Natural killer cell (primary cell): ENCODE measurements around the gene PROX2. TPM values are rescaled to one million over a fixed set of nuclear protein-coding genes. Genes with fewer than 3 reads are reported as not detected.

Source experiments
- ATAC-seq, 3 donors: fragments of 150-1000 bp in 2 of 3; fragments of 200-7000 bp in 1 of 3; cut with Tn5 transposase; 1 replicate in 1 of 3; 2 replicates in 2 of 3; pipeline ENCODE4 v1.10.0; 2021; ENCODE audit warnings: mild to moderate bottlenecking in 2 of 3, moderate library complexity in 2 of 3
- DNase-seq, 2 donors: peaks; one replicate each; pipeline versions ENCODE4 v3.0.0 to v3.0.0-alpha.2; 2013 to 2021; ENCODE audit warnings: mixed read lengths in 1 of 2
- H3K27ac ChIP-seq: one replicate; pipeline ENCODE4 v1.5.1; 2013; ENCODE audit warnings: mild to moderate bottlenecking, low read length
- H3K27me3 ChIP-seq: one replicate; pipeline ENCODE4 v1.6.1; 2013; ENCODE audit warnings: low read length; ENCODE audit not compliant: control insufficient read depth, insufficient read depth
- H3K36me3 ChIP-seq: one replicate; pipeline ENCODE4 v1.6.1; 2013; ENCODE audit warnings: low read length; ENCODE audit not compliant: control insufficient read depth, insufficient read depth
- H3K4me1 ChIP-seq: one replicate; pipeline ENCODE4 v1.6.1; 2013; ENCODE audit warnings: low read length; ENCODE audit not compliant: control insufficient read depth, insufficient read depth
- H3K4me3 ChIP-seq: one replicate; pipeline ENCODE4 v1.5.1; 2013; ENCODE audit warnings: low read length
- H3K9me3 ChIP-seq: one replicate; pipeline ENCODE4 v1.6.1; 2013; ENCODE audit warnings: low read length; ENCODE audit not compliant: control insufficient read depth, insufficient read depth
- H3K27ac Mint-ChIP-seq, 2 donors: one replicate each; pipeline ENCODE4 v1.8.0; 2022; ENCODE audit warnings: mild to moderate bottlenecking in 2 of 2, mixed read lengths in 2 of 2, moderate library complexity in 1 of 2
- H3K27me3 Mint-ChIP-seq, 2 donors: one replicate each; pipeline ENCODE4 v1.8.0; 2022; ENCODE audit warnings: low read depth in 2 of 2, mixed read lengths in 2 of 2
- H3K36me3 Mint-ChIP-seq: one replicate; pipeline ENCODE4 v1.8.0; 2022; ENCODE audit warnings: mixed read lengths
- H3K4me1 Mint-ChIP-seq, 2 donors: one replicate each; pipeline ENCODE4 v1.8.0; 2022; ENCODE audit warnings: mixed read lengths in 2 of 2
- H3K4me3 Mint-ChIP-seq: one replicate; pipeline ENCODE4 v1.8.0; 2022; ENCODE audit warnings: mild to moderate bottlenecking, moderate library complexity, mixed read lengths
- H3K9me3 Mint-ChIP-seq, 2 donors: one replicate each; pipeline ENCODE4 v1.8.0; 2022; ENCODE audit warnings: mixed read lengths in 2 of 2
- CTCF ChIP-seq: fragments of 200-600 bp; IDR thresholded peaks from one replicate; pipeline ENCODE4 v1.8.0; 2022; ENCODE audit warnings: antibody characterized with exemption
- WGBS: methylation state at CpG from one replicate; pipeline ENCODE4 v1.1.7; 2013; ENCODE audit warnings: missing lambda C conversion rate; ENCODE audit not compliant: insufficient coverage; 5-methylcytosine and 5-hydroxymethylcytosine counted together
- intact Hi-C: fragments of 100-400 bp; cut with micrococcal nuclease; formaldehyde crosslinking; loops from one replicate; pipeline ENCODE4 v1.14.2; 2022
- total RNA-seq, 4 donors: library from RNA; stranded (reverse); fragments of 120-200 nt in 1 of 4; gene quantifications; one replicate each; pipeline versions ENCODE4 v1.2.3 to v1.2.4, GENCODE V29; 2013 to 2022

The PROX2 gene
- total RNA-seq, 3 donors from 2014 or later (not counting 1 experiment from before 2014, with no cell fraction given), result 5.1 to 7.1 (median 5.7) TPM

GRCh38 chr14:74832849-74833248 is 43.1 kb downstream of the PROX2 start:
- no peak overlapping the region for H3K4me3 Mint-ChIP-seq
- no peaks in the 10 kb centered on the region for H3K27me3 Mint-ChIP-seq
- Histone ChIP-seq H3K27me3 (no peaks in the 10 kb centered on the region), H3K4me1 (no peaks in the 10 kb centered on the region), H3K27ac (no peak overlapping the region), H3K9me3 (no peaks in the 10 kb centered on the region), H3K4me3 (no peak overlapping the region), H3K36me3 (peaks cover 43% of the 10 kb centered on the region)
- intact Hi-C loops, result no loop called here
- H3K9me3 Mint-ChIP-seq, result no peaks in the 10 kb centered on the region
- WGBS, result 97% methylated on average over 3 of the region's 4 CpGs
- DNase-seq, result no peak
- ATAC-seq, result no peak
- no peak for TF ChIP-seq CTCF
- no peak overlapping the region for H3K27ac Mint-ChIP-seq
- peaks cover 15 to 17% of the 10 kb centered on the region in 2 donors for H3K4me1 Mint-ChIP-seq
- peaks cover 19% of the 10 kb centered on the region for H3K36me3 Mint-ChIP-seq

GRCh38 chr14:74829251-74829650 is 46.7 kb downstream of the PROX2 start:
- Mint-ChIP-seq H3K4me1 (no peaks in the 10 kb centered on the region), H3K36me3 (peaks cover 19% of the 10 kb centered on the region), H3K27me3 (no peaks in the 10 kb centered on the region), H3K27ac (no peak overlapping the region), H3K4me3 (no peak overlapping the region), H3K9me3 (no peaks in the 10 kb centered on the region)
- H3K27me3 ChIP-seq, result no peaks in the 10 kb centered on the region
- no peak for ATAC-seq
- DNase-seq, result no peak
- TF ChIP-seq CTCF, result no peak
- no peak overlapping the region for H3K4me3 ChIP-seq
- 96% methylated on average over 5 of the region's 5 CpGs for WGBS
- no peaks in the 10 kb centered on the region for H3K4me1 ChIP-seq
- peaks cover 41% of the 10 kb centered on the region for H3K36me3 ChIP-seq
- H3K27ac ChIP-seq, result no peak overlapping the region
- no peaks in the 10 kb centered on the region for H3K9me3 ChIP-seq
- intact Hi-C loops, result no loop called here

GRCh38 chr14:74826574-74826973 is 49.4 kb downstream of the PROX2 start:
- no peak overlapping the region for H3K27ac Mint-ChIP-seq
- Histone ChIP-seq H3K4me3 (no peak overlapping the region), H3K4me1 (no peaks in the 10 kb centered on the region), H3K27ac (no peak overlapping the region), H3K27me3 (no peaks in the 10 kb centered on the region), H3K9me3 (no peaks in the 10 kb centered on the region), H3K36me3 (peaks cover 53% of the 10 kb centered on the region)
- H3K36me3 Mint-ChIP-seq, result peaks cover 21% of the 10 kb centered on the region
- no peaks in the 10 kb centered on the region for H3K9me3 Mint-ChIP-seq
- ATAC-seq (no peak), DNase-seq (no peak)
- intact Hi-C loops, result no loop called here
- no peak overlapping the region for H3K4me3 Mint-ChIP-seq
- no peaks in the 10 kb centered on the region for H3K27me3 Mint-ChIP-seq
- no peak for TF ChIP-seq CTCF
- H3K4me1 Mint-ChIP-seq, result no peaks in the 10 kb centered on the region

Other genes starting within 250 kb of the PROX2 start
- gene AREL1, start 163.1 kb downstream of the PROX2 start, total RNA-seq, result 10 to 100 TPM; 65.9 to 83.0 (median 82.3) TPM
- 10 to 100 TPM; 37.1 to 49.6 (median 40.4) TPM for gene FCF1, start 163.0 kb downstream of the PROX2 start, total RNA-seq
- 100 to 1,000 TPM in 1 of 3 donors, 10 to 100 TPM in 2; 86.1 to 101 (median 93.3) TPM for gene YLPM1, start 112.8 kb downstream of the PROX2 start, total RNA-seq
- 100 to 1,000 TPM; 161 to 180 (median 163) TPM for gene DLST, start 5.8 kb upstream of the PROX2 start, total RNA-seq
- 1 to 10 TPM; 1.9 to 7.9 (median 2.9) TPM for gene RPS6KL1, start 47.1 kb upstream of the PROX2 start, total RNA-seq
- gene PGF, start 79.5 kb upstream of the PROX2 start, total RNA-seq, result under 1 TPM in 2 of 3 donors, not detected in 1; 0.33 to 0.34 TPM
- gene EIF2B2, start 126.8 kb upstream of the PROX2 start, total RNA-seq, result 10 to 100 TPM; 22.2 to 45.1 (median 31.2) TPM
- gene MLH3, start 175.3 kb upstream of the PROX2 start, total RNA-seq, result 10 to 100 TPM; 15.5 to 20.7 (median 19.1) TPM
- 10 to 100 TPM; 13.3 to 17.4 (median 14.9) TPM for gene ACYP1, start 187.9 kb upstream of the PROX2 start, total RNA-seq
- under 1 TPM in 1 of 3 donors, not detected in 2; 0.55 TPM for gene ZC2HC1C, start 193.5 kb upstream of the PROX2 start, total RNA-seq